Memory B cell (primary cell): ENCODE data around the gene PROCR.

Experiments
- ATAC-seq: fragments of 150-1000 bp; cut with Tn5 transposase; 2 replicates; pipeline ENCODE4 v1.10.0; 2021; ENCODE audit warnings: low read depth, mild to moderate bottlenecking, moderate library complexity
- DNase-seq, 2 donors: peaks; one replicate each; pipeline ENCODE4 v3.0.0; 2022; ENCODE audit warnings: low spot score in 2 of 2
- H3K27ac Mint-ChIP-seq: one replicate; pipeline ENCODE4 v1.8.0; 2022; ENCODE audit warnings: mild to moderate bottlenecking, moderate library complexity, mixed read lengths
- H3K27me3 Mint-ChIP-seq: one replicate; pipeline ENCODE4 v1.8.0; 2022; ENCODE audit warnings: mixed read lengths
- H3K36me3 Mint-ChIP-seq: one replicate; pipeline ENCODE4 v1.8.0; 2022; ENCODE audit warnings: mild to moderate bottlenecking, mixed read lengths
- H3K4me1 Mint-ChIP-seq: one replicate; pipeline ENCODE4 v1.8.0; 2022; ENCODE audit warnings: mixed read lengths
- H3K4me3 Mint-ChIP-seq: one replicate; pipeline ENCODE4 v1.8.0; 2022; ENCODE audit warnings: mild to moderate bottlenecking, moderate library complexity, mixed read lengths
- H3K9me3 Mint-ChIP-seq: one replicate; pipeline ENCODE4 v1.8.0; 2022; ENCODE audit warnings: mixed read lengths

Gene PROCR

GRCh38 chr20:35171753-35172433 lies at the start of gene PROCR:
PROCR (plus strand) TSS chr20:35172072; CDS start chr20:35172155, 83 bp downstream.
- Mint-ChIP-seq H3K27ac (no peak within 1 kb of the TSS), H3K4me1 (peaks cover 12% of the 10 kb centered on the region), H3K9me3 (no peaks in the 10 kb centered on the region), H3K27me3 (no peaks in the 10 kb centered on the region), H3K36me3 (peaks cover 12% of the 10 kb centered on the region), H3K4me3 (peak within 1 kb of the TSS; percentile 61)
- DNase-seq (no peak), ATAC-seq (peak; percentile 50)

- Mint-ChIP-seq H3K36me3 (peaks cover 44% of the 10 kb centered on the region), H3K27me3 (no peaks in the 10 kb centered on the region), H3K4me3 (no peak overlapping the region), H3K27ac (peak overlapping the region; percentile 35), H3K4me1 (peaks cover 2% of the 10 kb centered on the region), H3K9me3 (no peaks in the 10 kb centered on the region)
- DNase-seq (no peak), ATAC-seq (no peak)
Measured at GRCh38 chr20:35122756-35123405, 49.0 kb upstream of the PROCR start.

GRCh38 chr20:35125753-35126152 lies 46.1 kb upstream of the PROCR start:
- DNase-seq (no peak), ATAC-seq (no peak)
- H3K27ac Mint-ChIP-seq = no peak overlapping the region
- H3K4me3 Mint-ChIP-seq = no peak overlapping the region
- H3K4me1 Mint-ChIP-seq = no peaks in the 10 kb centered on the region
- no peaks in the 10 kb centered on the region for H3K27me3 Mint-ChIP-seq
- H3K9me3 Mint-ChIP-seq = no peaks in the 10 kb centered on the region
- H3K36me3 Mint-ChIP-seq = peaks cover 38% of the 10 kb centered on the region

GRCh38 chr20:35129647-35130069 lies 42.2 kb upstream of the PROCR start:
- H3K4me3 Mint-ChIP-seq = no peak overlapping the region
- no peaks in the 10 kb centered on the region for H3K27me3 Mint-ChIP-seq
- no peak for DNase-seq
- no peak overlapping the region for H3K27ac Mint-ChIP-seq
- H3K36me3 Mint-ChIP-seq = peaks cover 35% of the 10 kb centered on the region
- H3K9me3 Mint-ChIP-seq = no peaks in the 10 kb centered on the region
- no peaks in the 10 kb centered on the region for H3K4me1 Mint-ChIP-seq
- ATAC-seq = no peak

GRCh38 chr20:35131934-35132333 lies 39.9 kb upstream of the PROCR start:
- H3K36me3 Mint-ChIP-seq = peaks cover 31% of the 10 kb centered on the region
- H3K27ac Mint-ChIP-seq = no peak overlapping the region
- ATAC-seq (no peak), DNase-seq (no peak)
- H3K27me3 Mint-ChIP-seq = no peaks in the 10 kb centered on the region
- H3K4me3 Mint-ChIP-seq = no peak overlapping the region
- no peaks in the 10 kb centered on the region for H3K4me1 Mint-ChIP-seq
- no peaks in the 10 kb centered on the region for H3K9me3 Mint-ChIP-seq

- Mint-ChIP-seq H3K27me3 (no peaks in the 10 kb centered on the region), H3K4me3 (no peak overlapping the region), H3K9me3 (no peaks in the 10 kb centered on the region), H3K4me1 (no peaks in the 10 kb centered on the region), H3K27ac (no peak overlapping the region), H3K36me3 (peaks cover 28% of the 10 kb centered on the region)
- no peak for ATAC-seq
- DNase-seq = no peak
Measured at GRCh38 chr20:35133031-35133430, 38.8 kb upstream of the PROCR start.

- H3K4me1 Mint-ChIP-seq = no peaks in the 10 kb centered on the region
- no peaks in the 10 kb centered on the region for H3K9me3 Mint-ChIP-seq
- peaks cover 28% of the 10 kb centered on the region for H3K36me3 Mint-ChIP-seq
- ATAC-seq (no peak), DNase-seq (no peak)
- no peaks in the 10 kb centered on the region for H3K27me3 Mint-ChIP-seq
- no peak overlapping the region for H3K27ac Mint-ChIP-seq
- H3K4me3 Mint-ChIP-seq = no peak overlapping the region
Measured at GRCh38 chr20:35133735-35134134, 38.1 kb upstream of the PROCR start.

GRCh38 chr20:35134472-35134871 lies 37.4 kb upstream of the PROCR start:
- Mint-ChIP-seq H3K36me3 (peaks cover 28% of the 10 kb centered on the region), H3K4me1 (no peaks in the 10 kb centered on the region), H3K9me3 (no peaks in the 10 kb centered on the region), H3K27ac (no peak overlapping the region), H3K4me3 (no peak overlapping the region), H3K27me3 (no peaks in the 10 kb centered on the region)
- ATAC-seq (no peak), DNase-seq (no peak)

GRCh38 chr20:35134880-35135279 lies 37.0 kb upstream of the PROCR start:
- H3K27ac Mint-ChIP-seq = no peak overlapping the region
- H3K27me3 Mint-ChIP-seq = no peaks in the 10 kb centered on the region
- no peak for DNase-seq
- H3K4me3 Mint-ChIP-seq = no peak overlapping the region
- H3K4me1 Mint-ChIP-seq = no peaks in the 10 kb centered on the region
- no peaks in the 10 kb centered on the region for H3K9me3 Mint-ChIP-seq
- H3K36me3 Mint-ChIP-seq = peaks cover 27% of the 10 kb centered on the region
- ATAC-seq = no peak

- Mint-ChIP-seq H3K9me3 (no peaks in the 10 kb centered on the region), H3K27ac (no peak overlapping the region), H3K4me3 (no peak overlapping the region), H3K27me3 (no peaks in the 10 kb centered on the region), H3K4me1 (peaks cover 2% of the 10 kb centered on the region), H3K36me3 (peaks cover 28% of the 10 kb centered on the region)
- ATAC-seq = no peak
- DNase-seq = no peak
Measured at GRCh38 chr20:35135867-35136586, 35.8 kb upstream of the PROCR start.

GRCh38 chr20:35144694-35145093 lies 27.2 kb upstream of the PROCR start:
- peak overlapping the region; percentile 46 for H3K4me3 Mint-ChIP-seq
- DNase-seq = peak; percentile 48 to 74

GRCh38 chr20:35145141-35145564 lies 26.7 kb upstream of the PROCR start:
- peak in 1 of 2 donors; percentile 9 for DNase-seq
- ATAC-seq = peak; percentile 34
- Mint-ChIP-seq H3K9me3 (no peaks in the 10 kb centered on the region), H3K4me3 (peak overlapping the region; percentile 46), H3K4me1 (peaks cover 34% of the 10 kb centered on the region), H3K27me3 (no peaks in the 10 kb centered on the region), H3K27ac (peak overlapping the region; percentile 89), H3K36me3 (peaks cover 17% of the 10 kb centered on the region)

More at GRCh38 chr20:35144694-35145093, 27.2 kb upstream of the PROCR start:
- H3K27me3 Mint-ChIP-seq = no peaks in the 10 kb centered on the region
- ATAC-seq = peak; percentile 84
- no peaks in the 10 kb centered on the region for H3K9me3 Mint-ChIP-seq
- H3K4me1 Mint-ChIP-seq = peaks cover 34% of the 10 kb centered on the region
- peak overlapping the region; percentile 89 for H3K27ac Mint-ChIP-seq
- peaks cover 19% of the 10 kb centered on the region for H3K36me3 Mint-ChIP-seq

GRCh38 chr20:35146299-35146919 lies 25.5 kb upstream of the PROCR start:
- Mint-ChIP-seq H3K27ac (peak overlapping the region; percentile 88), H3K27me3 (no peaks in the 10 kb centered on the region), H3K4me3 (peak overlapping the region; percentile 95), H3K36me3 (peaks cover 11% of the 10 kb centered on the region), H3K4me1 (peaks cover 30% of the 10 kb centered on the region), H3K9me3 (no peaks in the 10 kb centered on the region)
- peak in 1 of 2 donors; percentile 33 for DNase-seq
- no peak for ATAC-seq
